ENCODE data around the gene SPECC1.

GRCh38 chr17:20315311-20315710, 306.2 kb downstream of the SPECC1 start:
- TF ChIP-seq CTCF (IDR thresholded peaks at IDR 0.05) (no peak), POLR2A (IDR thresholded peaks at IDR 0.05) (no peak)

All from breast epithelium (tissue), 3 donors.